Fibroblast of skin of left quadriceps (primary cell): Measurements from ENCODE around the gene CCDC40.

ENCODE experiments used
- DNase-seq, 2 experiments: peaks; one replicate each; pipeline ENCODE4 v3.0.0-alpha.2; 2013; ENCODE audit warnings: low read depth in 2 of 2

The CCDC40 gene

DNA sequence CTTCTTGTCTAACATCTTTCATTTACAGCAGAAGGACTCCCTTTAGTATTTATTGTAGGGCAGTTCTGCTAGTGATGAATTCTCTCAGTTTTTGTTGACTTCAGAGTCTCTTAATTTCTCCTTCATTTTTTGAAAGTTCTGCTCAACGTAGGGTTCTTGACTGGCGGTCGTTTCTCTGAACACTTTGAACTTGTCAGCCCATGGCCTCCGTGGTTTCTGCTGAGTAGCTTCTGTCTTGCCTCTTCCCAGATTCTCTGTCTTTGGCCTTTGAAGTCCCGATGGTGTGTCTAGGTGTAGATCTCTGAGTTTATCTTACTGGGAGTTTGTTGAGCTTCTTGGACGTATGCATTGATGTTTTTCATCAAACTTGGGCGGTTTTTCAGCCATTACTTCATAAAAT lies 78.3 kb downstream of the CCDC40 start:
- no peak for DNase-seq

- DNase-seq: no peak
Measured at GRCh38 chr17:80115159-80115558, 78.7 kb downstream of the CCDC40 start.

- no peak for DNase-seq
Measured at GRCh38 chr17:80116276-80116920, 80.0 kb downstream of the CCDC40 start.

DNA sequence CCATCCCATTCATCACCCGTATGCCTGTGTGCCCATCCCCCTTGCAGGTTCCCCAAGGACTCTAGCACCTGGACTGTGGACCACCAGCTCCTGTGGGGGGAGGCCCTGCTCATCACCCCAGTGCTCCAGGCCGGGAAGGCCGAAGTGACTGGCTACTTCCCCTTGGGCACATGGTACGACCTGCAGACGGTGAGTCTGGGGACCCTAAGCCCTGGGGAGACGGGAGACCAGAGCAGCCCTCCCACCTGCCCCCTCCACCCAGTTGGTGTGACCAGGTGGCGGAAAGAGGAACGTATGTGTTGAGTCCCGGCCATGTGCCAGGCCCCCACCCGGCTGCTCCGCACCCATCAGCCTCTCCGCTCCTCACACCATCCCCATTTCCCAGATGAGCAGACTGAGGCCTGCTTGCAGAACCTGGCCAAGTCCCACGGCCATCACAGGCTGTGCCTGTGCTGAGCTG lies 80.5 kb downstream of the CCDC40 start:
- DNase-seq: no peak

- DNase-seq: no peak
Measured at GRCh38 chr17:80117491-80118401, 81.3 kb downstream of the CCDC40 start.

GRCh38 chr17:80118601-80119270 lies 82.3 kb downstream of the CCDC40 start:
- DNase-seq: no peak

DNA sequence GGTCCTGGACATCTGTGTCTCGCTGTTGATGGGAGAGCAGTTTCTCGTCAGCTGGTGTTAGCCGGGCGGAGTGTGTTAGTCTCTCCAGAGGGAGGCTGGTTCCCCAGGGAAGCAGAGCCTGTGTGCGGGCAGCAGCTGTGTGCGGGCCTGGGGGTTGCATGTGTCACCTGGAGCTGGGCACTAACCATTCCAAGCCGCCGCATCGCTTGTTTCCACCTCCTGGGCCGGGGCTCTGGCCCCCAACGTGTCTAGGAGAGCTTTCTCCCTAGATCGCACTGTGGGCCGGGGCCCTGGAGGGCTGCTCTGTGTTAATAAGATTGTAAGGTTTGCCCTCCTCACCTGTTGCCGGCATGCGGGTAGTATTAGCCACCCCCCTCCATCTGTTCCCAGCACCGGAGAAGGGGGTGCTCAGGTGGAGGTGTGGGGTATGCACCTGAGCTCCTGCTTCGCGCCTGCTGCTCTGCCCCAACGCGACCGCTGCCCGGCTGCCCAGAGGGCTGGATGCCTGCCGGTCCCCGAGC lies 82.9 kb downstream of the CCDC40 start:
- DNase-seq: no peak

- DNase-seq: no peak
Measured at GRCh38 chr17:80119839-80120238, 83.4 kb downstream of the CCDC40 start.

GRCh38 chr17:80122026-80122575 lies 85.7 kb downstream of the CCDC40 start:
- DNase-seq: no peak

DNA sequence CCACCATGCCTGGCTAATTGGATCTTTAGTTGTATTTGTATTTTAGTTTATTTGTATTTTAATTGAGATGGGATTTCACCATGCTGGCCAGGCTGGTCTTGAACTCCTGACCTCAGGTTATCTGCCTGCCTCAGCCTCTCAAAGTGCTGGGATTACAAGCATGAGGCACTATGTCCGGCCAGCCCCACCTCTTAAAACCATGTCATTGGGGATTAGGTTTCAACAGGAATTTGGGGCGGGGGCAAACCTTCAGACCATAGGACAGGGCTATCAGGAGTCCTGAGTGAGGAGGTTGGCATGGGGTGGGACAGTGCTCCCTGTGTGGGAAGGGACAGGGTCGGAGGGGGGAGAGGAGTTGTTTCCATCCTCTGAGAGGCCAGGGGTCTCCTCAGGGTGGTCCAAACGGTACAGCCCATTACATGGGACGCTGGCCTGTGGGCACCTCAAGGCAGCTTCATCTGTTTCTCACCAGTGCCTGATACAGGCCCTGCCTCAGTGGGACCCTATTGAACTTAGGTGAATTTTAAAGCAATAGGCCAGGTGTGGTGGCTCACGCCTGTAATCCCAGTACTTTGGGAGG lies 86.6 kb downstream of the CCDC40 start:
- no peak for DNase-seq

- no peak for DNase-seq
Measured at GRCh38 chr17:80123791-80124190, 87.3 kb downstream of the CCDC40 start.

DNA sequence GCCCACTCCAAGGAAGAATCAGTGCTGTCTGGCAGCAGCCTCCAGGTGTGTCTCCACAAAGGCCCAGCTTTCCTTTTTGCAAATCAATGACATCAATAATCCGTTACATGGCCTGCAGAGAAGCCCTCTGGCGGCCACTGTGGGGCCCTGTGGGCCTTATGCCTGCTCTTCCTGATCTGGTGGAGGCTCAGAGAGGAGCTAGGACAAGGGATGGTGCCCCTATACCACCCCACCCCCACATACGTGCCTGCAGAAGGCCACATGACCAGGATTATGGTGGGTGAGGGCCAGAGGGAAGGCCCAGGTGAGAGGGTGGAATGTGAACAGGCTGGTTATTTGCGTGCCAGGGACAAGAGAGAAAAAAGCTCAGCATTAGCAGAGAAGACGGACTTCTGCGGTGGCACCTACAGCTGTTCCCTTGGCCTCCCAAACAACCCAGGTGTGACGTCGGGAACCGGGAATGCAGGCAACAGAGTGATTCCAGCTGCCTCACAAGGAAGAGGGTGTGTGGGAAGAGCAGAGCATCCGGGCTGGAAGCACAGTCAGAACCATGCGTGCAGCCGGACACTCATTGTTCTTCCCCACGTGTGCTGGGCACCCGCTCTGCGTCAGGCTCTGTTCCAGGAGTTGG lies 88.0 kb downstream of the CCDC40 start:
- no peak for DNase-seq

- peak; percentile 21 to 36 for DNase-seq
Measured at GRCh38 chr17:80125656-80126448, 89.4 kb downstream of the CCDC40 start.

DNA sequence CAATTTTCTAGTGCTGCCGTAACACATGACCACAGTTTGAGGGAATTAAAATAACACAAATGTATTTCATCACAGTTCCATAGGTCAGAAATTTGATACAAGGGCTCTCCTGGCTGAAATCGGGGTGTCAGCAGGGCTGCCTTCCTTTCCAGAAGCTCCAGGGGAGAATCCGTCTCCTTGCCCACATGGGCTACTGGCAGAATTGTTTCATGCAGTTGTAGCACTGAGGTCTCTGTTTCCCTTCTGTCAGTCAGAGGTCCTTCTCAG lies 89.9 kb downstream of the CCDC40 start:
- DNase-seq: no peak

GRCh38 chr17:80129006-80129565 lies 92.6 kb downstream of the CCDC40 start:
- no peak for DNase-seq

- DNase-seq: no peak
Measured at GRCh38 chr17:80130992-80131391, 94.5 kb downstream of the CCDC40 start.

DNA sequence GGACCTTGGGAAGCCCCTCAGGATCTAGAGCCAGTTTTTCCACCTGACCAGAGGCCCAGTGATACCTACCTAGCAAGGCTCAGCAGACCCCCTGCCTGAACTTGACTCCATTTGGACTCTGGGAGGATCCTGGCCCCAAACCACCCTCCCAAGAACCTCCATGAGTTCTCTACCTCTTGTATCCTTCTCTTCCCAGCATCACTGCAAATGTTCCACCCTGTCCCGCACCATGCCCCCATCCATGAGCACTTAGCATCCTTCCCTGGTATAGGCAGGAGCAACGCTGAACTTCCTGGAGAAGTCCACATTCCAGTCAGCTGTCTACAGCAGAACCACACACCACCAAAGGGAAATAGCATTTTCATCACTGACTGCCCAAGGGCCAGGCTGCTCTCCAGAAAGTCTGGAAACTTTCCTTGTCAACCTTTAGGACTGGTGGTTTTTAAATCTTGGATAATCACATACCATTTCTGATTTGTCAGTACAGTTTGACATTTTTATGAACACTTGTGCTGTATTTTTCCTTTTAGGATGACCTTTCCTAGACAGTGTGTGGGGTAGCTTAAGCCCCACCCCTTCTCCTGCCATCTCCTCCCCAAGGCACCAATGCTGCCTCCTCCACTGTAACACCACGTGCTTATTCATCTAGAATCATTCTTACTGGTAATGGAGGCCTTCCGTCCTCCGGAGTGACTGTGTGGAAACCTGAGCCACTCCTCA lies 96.6 kb downstream of the CCDC40 start:
- no peak for DNase-seq

DNA sequence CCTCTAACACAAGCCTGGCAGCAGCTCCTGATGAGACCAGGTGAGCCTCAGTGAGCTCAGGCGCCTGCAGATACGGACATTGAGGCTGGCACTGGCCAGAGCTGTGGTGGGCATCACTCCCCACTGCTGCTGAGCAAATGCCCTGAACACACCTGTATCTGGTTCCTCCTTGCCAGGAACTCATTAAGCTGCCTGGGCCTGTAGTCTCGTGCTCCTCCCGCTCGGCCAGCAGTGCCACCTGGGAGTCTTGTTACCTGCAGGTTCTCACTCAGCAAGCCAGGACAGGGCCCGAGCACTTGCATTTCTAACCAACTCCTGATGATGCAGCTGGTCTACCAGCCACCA lies 97.2 kb downstream of the CCDC40 start:
- no peak for DNase-seq

DNA sequence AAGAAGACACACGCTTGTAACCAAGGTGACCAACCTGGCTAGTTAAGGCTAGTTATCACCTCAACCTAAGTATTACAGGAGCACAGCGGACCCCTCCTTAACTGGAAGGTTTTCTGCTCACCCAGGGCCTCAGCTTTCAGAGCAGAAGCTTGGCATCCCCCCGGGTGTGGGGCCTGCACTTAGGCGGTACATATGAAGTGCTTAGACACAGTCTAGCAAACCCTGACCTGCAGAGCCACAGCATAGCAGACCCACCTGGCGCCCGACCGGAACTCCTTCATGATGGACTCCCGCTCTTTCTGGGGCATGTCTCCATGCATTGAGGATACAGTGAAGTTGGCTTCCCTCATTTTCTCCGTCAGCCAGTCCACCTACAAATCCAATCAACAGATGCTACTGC lies 100.7 kb downstream of the CCDC40 start:
- no peak for DNase-seq
